SU-DHL-6 (cell line): ENCODE data around the gene CCAR1.

ENCODE experiments used
- CTCF ChIP-seq: fragments of 200-600 bp; sonication (generic); IDR thresholded peaks from one replicate; pipeline ENCODE4 v1.5.1; 2017; ENCODE audit warnings: antibody characterized with exemption, mild to moderate bottlenecking, low read length, moderate library complexity; ENCODE audit not compliant: insufficient read depth, poor library complexity, severe bottlenecking
- EZH2phosphoT487 ChIP-seq: fragments of 200-600 bp; sonication (generic), shearing (Covaris generic); conservative IDR thresholded peaks from 2 replicates; pipeline ENCODE4 v1.6.1; 2018; ENCODE audit warnings: mild to moderate bottlenecking, antibody characterized with exemption, low read length, moderate library complexity, mixed read lengths

- TF ChIP-seq CTCF: no peak
- TF ChIP-seq EZH2phosphoT487: no peak
These were observed 25.0 kb upstream of the CCAR1 start for GRCh38 chr10:68696018-68696417.
